GM18907 (cell line): ENCODE measurements around the gene NINJ2.

ENCODE experiments used
- ATAC-seq: cut with Tn5 transposase; IDR thresholded peaks from one replicate; pipeline ENCODE4 v1.9.1; 2021; ENCODE audit warnings: mild to moderate bottlenecking, moderate library complexity; ENCODE audit not compliant: unreplicated experiment

Gene NINJ2

GRCh38 chr12:535396-535795 is 127.8 kb downstream of the NINJ2 start:
- no peak for ATAC-seq

DNA sequence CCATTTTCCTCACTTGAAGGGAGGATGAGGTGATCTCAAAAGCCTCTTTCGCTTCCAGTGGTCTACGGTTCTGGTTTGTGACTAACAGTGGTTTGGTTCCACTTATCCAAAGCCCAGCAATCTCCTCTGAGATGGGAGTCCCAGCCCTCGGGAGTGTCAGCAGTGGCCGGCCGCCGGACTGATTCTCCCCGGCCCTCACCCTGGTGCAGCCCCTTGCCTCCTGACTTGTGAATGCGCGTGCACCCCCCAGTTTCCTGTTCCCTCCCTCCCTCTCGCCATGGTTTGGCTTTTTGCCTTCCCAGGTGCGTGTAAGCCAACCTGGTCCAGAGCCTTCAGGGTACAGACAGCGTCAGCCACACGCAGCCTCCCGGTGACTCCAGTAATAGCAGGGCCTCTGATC is 129.0 kb downstream of the NINJ2 start:
- ATAC-seq, result no peak

DNA sequence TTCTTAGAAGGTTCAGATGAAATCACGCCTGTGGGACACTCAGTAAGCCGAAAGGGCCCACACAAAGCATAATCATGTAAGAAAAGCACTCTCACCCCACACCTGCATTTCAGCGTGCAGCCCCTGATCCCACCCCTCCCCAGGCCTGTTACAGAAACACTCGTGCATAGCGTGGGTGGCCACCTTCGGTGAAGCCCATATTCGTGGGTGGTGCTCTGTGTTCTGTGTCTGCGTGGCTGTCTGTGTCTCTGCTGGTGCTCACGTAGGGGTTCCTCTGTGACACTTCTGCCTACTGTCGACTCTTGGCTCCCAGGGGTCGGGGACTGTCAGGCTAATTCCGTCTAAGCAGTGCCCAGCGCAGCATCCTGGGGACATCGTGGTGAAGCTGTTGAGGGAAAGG is 129.5 kb downstream of the NINJ2 start:
- no peak for ATAC-seq

DNA sequence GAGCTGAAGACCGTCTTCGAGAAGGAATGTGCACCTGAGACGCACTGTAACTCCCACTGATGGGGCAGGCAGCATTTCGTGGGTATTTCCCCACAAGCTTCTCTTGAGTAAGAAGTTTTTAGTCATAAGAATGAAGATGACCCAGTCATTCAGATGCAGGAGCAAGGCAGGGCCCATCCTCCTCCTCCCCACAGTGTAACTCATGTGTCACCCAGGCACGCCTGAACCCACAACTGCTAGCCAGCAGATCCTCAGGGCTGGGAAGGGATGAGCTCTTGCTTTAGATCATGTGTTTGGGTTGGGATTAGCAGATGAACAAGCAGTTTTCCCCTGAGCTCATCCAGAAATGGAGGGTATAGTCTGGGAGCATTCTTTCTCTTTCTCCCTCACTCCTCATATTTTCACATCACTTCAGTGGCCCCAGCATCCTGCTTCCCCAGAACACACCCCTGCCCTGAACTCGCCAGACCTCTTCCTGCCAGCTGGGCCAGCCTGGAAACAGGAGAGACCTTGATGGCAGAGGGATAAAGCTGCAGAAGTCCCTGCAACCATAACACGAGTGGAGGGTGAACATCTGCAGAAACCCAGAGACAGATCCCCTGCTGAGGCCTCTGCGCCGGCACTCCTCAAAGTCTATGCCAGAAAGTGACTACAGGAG is 130.2 kb downstream of the NINJ2 start:
- no peak for ATAC-seq

- ATAC-seq, result no peak
Measured at GRCh38 chr12:531951-532585, 131.2 kb downstream of the NINJ2 start.

- no peak for ATAC-seq
Measured at GRCh38 chr12:530821-531220, 132.4 kb downstream of the NINJ2 start.

- no peak for ATAC-seq
Measured at GRCh38 chr12:530308-530707, 132.9 kb downstream of the NINJ2 start.

DNA sequence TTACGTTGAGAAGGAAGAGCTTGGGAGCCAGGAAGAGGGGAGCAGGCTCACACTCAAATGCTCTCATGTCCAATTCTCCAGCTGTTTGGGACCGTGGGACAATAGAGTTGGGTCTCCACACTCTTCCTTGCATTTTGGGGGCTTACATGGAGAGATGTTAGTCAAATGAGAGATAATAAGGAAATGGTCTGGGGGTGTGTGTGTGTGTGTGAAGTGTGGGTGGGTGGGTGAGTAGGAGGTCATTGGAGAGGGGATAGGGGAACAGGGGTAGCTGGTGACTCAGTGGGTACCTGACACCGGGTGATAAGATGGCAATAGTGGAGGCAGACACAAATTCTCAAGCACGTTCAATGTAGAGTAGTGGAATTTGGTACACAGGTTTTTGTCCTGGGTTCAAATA is 135.5 kb downstream of the NINJ2 start:
- no peak for ATAC-seq

- no peak for ATAC-seq
Measured at GRCh38 chr12:527241-527640, 136.0 kb downstream of the NINJ2 start.

DNA sequence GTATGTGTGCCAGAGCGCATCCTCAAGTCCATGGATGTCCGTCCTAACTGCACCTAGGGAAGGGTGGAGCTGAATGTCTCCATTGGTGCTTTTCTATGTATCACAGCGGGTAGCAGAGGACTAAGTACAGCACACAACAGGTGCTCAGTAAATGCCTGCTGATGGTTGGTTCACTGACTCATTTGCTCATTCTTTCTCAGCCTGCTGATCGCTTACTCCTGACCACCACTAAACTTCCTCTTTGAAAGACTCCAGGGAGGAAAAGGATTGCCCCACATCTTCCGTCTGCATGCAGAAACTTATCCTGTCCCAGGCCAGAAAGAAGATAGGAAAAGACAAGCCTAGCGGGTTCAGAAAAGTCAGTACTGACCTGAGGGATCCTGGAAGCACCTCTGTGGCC is 137.2 kb downstream of the NINJ2 start:
- ATAC-seq, result no peak

DNA sequence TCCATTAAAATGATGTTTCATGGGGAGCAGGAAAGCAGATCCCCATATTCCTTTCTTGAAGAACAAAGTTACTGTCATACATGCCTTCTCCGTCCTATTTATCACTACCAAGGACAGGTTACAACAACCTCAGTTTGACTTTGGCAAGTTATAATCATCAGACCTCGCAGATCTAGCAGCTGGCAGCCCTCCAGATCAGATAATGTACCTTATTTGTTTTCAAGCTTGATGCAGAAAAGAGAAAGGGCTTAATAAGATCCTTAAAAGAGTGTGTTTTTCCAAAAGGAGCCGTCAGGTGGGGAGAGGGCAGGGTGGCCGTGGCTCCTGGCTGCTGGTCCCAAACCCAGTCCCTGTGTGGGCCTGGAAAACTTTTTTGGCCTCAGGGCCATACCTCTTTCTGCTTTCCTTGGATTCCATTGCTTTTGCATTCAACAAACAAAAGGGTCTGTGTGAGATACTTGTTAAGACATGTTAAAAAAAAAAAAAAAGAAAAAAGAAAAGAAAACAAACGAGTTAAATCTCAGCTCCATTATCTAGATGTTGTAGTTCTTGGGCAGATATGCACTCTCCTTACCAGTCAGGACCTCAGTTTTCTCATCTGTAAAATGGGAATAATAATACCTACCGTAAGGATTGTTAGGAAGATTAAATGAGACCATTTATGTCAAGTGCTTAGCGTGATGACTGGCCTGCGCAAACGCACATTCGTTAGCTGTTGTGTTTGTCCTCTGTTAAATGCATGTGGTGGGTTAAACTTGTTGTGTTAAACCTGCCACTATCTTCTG is 138.9 kb downstream of the NINJ2 start:
- no peak for ATAC-seq

DNA sequence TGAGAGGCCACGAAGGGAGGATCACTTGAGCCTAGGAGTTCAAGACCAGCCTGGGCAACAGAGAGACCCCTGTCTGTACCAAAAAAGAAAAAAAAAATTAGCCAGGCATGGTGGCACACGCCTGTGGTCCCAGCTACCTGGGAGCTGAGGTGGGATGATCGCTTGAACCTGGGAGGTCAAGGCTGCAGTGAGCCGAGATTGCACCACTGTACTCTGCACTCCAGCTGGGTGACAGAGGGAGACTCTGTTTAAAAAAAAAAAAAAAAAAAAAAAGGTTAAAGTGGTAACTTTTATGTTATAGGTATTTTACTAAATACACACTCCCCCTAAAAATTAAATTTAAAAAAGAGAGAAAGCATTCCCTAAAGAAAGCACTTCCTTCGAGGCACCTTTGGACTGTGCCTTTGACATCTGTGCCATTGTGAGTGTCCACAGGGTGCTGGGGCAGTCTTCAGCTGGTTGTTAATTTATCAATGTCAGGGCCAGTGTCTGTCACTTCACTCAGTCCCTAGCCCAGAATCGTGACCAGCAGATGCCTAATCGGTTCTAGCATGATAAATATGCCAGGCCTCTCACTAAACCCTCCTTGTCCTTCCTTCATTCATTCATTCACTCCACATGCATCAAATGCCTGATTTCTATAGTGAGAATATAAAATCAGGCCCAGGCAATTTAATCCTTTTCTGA is 140.4 kb downstream of the NINJ2 start:
- no peak for ATAC-seq

GRCh38 chr12:520119-520518 is 143.1 kb downstream of the NINJ2 start:
- no peak for ATAC-seq

DNA sequence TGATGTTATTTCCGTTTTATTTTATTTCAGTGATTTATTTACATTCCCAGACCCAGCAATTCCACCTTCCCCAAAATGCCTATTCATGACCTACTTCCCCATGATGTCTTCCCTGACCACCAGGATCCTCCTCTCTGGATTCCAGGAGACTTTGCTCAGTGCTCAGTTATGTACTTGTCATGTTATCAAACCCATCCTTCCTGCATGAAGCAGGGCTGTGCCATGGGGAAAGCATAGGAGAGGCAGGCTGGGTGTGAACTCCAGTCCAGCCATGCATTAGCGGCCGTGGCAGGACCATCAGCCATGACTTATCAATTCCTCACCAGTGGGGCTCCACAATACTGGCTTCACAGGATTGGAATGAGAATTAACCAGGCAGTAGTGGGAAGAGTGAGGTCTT is 145.7 kb downstream of the NINJ2 start:
- ATAC-seq, result no peak
